HG03196 (cell line): Measurements from ENCODE around the gene ANKRD11.
"Not testable (repeated sequence)": the region's sequence is repeated elsewhere in the genome, so short reads cannot be mapped to it uniquely, and the experiment has no call there.

Source experiments
- ATAC-seq: cut with Tn5 transposase; IDR thresholded peaks from one replicate; pipeline ENCODE4 v1.9.1; 2021; ENCODE audit not compliant: unreplicated experiment

The ANKRD11 gene

DNA sequence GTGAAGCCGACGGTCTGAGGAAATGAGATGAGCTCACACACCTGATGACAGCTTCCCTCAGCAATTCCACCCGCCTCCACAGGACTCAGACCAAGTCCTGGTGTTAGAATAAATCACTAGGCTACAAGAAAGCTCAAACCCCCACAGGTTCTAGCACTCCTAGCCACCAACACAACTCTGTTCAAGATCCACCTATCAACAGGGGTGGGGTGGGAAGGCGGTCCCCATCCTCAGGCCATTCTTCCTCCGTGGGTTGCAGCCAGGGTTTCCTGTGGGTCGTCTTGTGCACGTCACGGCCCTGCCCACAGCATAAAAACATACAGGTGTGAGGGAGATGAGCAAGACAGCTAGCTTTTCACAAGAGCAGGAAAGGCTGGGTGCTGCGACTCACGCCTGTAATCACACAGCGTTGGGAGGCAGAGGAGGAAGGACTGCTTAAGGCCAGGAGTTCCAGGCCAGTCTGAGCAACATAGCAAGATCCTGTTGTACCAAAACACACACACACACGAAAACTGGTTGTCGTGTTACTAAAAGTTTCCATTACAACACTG lies 81.1 kb downstream of the ANKRD11 start:
- ATAC-seq = no peak

DNA sequence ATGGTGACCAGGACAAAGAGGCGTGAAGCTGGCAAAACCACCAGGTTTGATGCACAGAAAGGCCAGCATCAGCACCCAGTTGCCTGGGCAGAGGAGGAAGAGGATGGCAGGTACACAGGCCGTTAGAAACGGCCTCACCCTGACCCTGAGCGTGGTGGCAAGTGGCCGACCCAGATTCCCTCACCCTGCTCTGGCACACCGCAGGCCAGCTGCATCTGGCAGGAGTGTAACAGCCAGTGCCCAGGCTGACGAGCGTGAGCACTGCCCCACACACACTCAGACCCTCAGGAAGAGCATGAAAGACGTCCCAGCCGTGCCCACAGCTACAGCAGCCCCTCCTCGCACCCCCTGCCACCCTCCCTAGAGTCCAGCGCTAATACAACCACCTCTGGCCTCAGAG lies 82.0 kb downstream of the ANKRD11 start:
- no peak for ATAC-seq

DNA sequence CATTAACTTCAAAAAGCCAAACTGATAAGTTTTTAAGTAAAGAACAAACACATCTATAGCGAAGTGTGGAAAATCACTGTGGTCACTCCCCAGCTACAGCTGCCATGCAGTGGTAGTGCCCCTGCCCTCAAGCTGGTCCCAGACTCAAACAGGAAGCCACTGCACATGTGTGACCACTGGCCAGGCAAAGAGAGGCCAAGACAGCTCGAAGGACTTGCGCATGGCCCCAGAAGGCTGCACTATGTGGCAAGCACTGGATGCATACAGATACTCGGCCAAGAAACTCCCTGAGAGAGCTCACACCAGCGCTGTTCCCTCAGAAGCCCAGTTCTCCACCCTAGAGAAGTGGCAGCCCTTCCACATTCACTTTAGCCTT lies 82.4 kb downstream of the ANKRD11 start:
- ATAC-seq = no peak

- no peak for ATAC-seq
These were observed 83.0 kb downstream of the ANKRD11 start for GRCh38 chr16:89407282-89407924.

- ATAC-seq = no peak
These were observed 84.0 kb downstream of the ANKRD11 start for GRCh38 chr16:89406277-89406888.

- no peak for ATAC-seq
These were observed 85.8 kb downstream of the ANKRD11 start for GRCh38 chr16:89404561-89404960.

DNA sequence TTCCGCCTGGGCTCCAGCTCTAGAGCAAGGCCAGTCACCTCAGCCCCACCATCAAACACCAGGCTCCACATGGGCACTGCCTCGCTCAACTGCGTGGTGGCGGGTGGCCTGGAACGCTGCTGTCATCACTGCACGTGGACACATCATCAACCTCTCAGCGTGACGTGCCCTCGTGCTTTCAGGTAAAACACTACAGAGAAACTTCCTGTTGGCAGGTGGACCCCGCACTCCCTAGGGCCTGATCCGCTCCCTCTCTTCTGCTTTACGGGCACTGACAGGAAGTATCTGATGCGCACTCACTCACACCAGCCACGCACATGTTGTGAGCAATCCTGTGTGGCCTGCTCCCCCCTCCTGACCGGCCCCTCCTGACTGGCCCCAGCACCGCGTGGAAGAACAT lies 87.4 kb downstream of the ANKRD11 start:
- ATAC-seq = no peak

DNA sequence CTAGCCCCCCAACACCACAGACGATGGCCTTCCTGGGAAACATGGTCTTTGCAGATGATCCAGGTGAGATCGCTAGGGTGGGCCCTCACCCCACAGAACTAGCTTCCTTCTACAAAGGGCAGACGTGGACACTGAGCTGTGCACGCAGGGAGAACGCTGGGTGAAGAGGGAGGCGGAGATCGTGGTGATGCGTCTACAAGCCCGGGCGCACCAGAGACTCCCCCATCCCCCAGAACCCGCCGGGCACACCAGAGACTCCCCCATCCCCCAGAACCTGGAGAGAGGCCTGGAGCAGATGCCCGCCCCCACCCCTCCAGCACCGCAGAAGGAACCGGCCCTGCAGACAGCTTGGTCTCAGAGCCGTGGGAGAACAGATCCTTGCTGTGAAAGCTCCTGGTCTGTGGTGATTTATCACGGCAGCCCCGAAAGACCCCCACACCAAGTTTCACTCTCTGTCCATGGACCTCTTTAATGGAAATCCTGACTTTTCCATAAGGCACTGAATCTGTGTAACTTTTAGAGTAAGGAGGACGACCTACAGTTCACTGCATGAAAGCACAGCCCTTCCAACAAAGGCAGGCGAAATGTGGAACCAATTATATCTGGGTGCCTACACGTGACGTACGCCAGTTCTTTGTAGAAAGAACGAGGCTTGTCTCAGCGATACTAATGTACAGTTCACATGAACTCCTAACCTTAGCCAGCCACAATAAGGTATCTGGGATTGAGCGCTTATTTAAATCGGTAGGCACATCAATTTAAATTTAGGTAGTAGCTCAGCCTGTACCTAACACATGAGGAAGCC lies 88.5 kb downstream of the ANKRD11 start:
- ATAC-seq = no peak

GRCh38 chr16:89401205-89401604 lies 89.2 kb downstream of the ANKRD11 start:
- ATAC-seq = no peak

GRCh38 chr16:89400740-89401139 lies 89.6 kb downstream of the ANKRD11 start:
- ATAC-seq = no peak

DNA sequence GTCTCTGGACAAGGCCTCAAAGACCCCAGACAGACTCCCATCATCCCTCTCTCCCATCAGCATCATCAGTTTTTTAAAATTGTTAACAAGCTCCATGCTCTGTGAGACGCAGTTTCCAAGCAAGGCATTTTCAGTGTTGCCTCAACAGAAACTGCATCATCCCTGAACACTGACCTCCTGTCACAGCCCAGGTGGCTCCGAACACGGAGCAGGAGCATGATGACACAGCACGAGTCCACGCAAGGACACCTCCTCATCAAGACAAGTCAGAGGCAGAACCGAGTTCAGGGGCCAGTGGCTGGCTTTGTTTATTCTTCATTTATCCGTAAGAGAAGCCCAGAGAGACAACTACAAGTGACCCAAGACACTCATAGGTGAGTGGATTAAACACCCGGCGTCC lies 91.4 kb downstream of the ANKRD11 start:
- no peak for ATAC-seq

DNA sequence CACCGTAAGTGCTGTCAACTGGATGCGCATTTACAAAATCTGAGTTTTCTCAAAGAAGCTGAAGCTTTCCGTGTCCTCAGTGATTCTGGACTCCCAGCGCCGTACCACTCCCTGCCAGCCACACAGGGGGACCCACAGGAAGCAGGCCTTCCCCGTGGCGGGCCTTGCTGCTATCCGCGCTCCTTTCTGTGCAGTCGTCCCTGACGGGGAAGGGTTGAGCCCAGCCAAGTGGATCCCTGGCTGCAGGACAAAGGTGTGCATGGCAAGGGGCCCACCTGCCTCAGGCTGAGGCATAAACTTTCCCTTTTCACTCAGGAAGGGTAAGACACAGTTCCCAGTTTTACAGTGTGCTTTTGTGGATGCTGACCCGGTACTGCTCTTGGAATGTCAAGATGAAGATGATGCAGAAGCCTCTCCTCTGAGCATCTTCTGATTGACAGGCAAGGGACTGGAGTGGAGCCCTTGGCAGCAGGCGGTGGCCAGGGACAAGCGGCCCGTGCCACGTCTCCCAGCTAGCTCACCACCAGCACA lies 93.0 kb downstream of the ANKRD11 start:
- ATAC-seq = no peak

GRCh38 chr16:89396156-89396555 lies 94.2 kb downstream of the ANKRD11 start:
- no peak for ATAC-seq

GRCh38 chr16:89395150-89396142 lies 94.9 kb downstream of the ANKRD11 start:
- ATAC-seq = no peak

- no peak for ATAC-seq
These were observed 96.5 kb downstream of the ANKRD11 start for GRCh38 chr16:89393738-89394406.

GRCh38 chr16:89392881-89393737 lies 97.3 kb downstream of the ANKRD11 start:
- no peak for ATAC-seq

- ATAC-seq = not testable (repeated sequence)
These were observed 100.2 kb downstream of the ANKRD11 start for GRCh38 chr16:89390224-89390583.

DNA sequence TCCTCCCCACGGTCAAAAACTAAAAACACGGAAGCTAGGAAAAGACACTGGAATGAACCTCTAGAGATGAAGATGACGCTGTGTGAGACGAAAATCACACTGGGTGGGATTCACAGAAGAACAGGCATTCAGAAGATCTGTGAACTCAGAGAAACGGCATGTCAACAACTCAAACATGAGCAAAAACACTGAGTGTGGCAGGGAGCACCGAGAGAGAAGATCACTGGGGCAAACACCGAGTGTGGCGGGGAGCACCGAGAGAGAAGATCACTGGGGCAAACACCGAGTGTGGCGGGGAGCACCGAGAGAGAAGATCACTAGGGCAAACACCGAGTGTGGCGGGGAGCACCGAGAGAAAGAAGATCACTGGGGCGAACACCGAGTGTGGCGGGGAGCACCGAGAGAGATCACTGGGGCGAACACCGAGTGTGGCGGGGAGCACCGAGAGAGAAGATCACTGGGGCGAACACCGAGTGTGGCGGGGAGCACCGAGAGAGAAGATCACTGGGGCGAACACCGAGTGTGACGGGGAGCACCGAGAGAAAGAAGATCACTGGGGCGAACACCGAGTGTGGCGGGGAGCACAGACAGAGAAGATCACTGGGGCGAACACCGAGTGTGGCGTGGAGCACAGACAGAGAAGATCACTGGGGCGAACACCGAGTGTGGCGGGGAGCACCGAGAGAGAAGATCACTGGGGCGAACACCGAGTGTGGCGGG lies 100.7 kb downstream of the ANKRD11 start:
- ATAC-seq = not testable (repeated sequence)
